ENCODE measurements around the gene DMD. TPM values are rescaled to one million over a fixed set of nuclear protein-coding genes. Genes with fewer than 3 reads are reported as not detected.
"Not testable (repeated sequence)": the region's sequence is repeated elsewhere in the genome, so short reads cannot be mapped to it uniquely, and the experiment has no call there.

Gene DMD
- total RNA-seq, 2 experiments from 2014 or later: 0.85 to 1.8 TPM

DNA sequence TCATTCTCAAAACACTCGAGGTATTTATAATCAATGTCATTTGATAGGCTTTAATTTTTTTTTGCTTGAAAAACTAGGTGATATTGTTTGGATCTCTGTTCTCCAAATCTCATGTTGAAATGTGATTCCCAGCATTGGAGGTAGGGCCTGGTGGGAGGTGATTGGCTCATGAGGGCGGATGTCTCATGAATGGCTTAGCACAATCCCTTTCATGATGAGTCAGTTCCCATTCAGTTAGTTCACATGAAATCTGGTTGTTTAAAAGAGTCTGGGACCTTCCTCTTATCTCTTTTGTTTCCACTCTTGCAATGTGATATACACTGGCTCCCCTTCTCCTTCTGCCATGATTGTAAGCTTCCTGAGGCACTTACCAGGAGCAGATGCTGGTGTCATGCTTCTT lies 638.7 kb downstream of the DMD start:
- ChIA-PET POLR2A (no interaction called here), CTCF (no interaction called here)
- no peaks in the 10 kb centered on the region for H3K4me1 Mint-ChIP-seq
- H3K4me3 Mint-ChIP-seq: no peak overlapping the region
- H3K9me3 Mint-ChIP-seq (ENCODE audit: low read depth): no peaks in the 10 kb centered on the region
- no peak for ATAC-seq
- H3K27ac Mint-ChIP-seq: no peak overlapping the region
- no peak for DNase-seq
- no peaks in the 10 kb centered on the region for H3K27me3 Mint-ChIP-seq
- no peaks in the 10 kb centered on the region for H3K36me3 Mint-ChIP-seq (ENCODE audit: low read depth)
- intact Hi-C loops (cut with DNase I, micrococcal nuclease): no loop called here

DNA sequence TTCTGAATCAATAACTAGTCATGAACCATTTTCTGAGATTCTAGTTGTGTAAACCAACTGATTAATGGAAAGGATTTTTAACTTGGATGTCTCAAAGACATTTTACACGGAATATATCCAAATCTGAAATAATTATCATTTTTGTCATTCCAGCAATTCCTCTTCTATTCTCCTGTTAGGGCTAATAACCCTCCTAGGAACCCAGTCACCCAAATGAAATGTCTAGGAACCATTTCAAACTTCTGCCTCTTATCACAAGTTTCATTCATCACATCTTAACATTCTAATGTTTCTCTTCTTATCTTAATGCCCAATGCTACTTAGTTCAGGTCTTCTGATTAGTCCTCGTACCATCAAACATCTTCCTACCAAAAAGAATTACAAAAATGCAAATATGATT lies 639.8 kb downstream of the DMD start:
- no peaks in the 10 kb centered on the region for H3K27me3 Mint-ChIP-seq
- no peak overlapping the region for H3K4me3 Mint-ChIP-seq
- ATAC-seq (no peak), DNase-seq (no peak)
- intact Hi-C loops (cut with DNase I, micrococcal nuclease): no loop called here
- ChIA-PET CTCF (no interaction called here), POLR2A (no interaction called here)
- H3K9me3 Mint-ChIP-seq (ENCODE audit: low read depth): peaks cover under 1% of the 10 kb centered on the region
- no peaks in the 10 kb centered on the region for H3K4me1 Mint-ChIP-seq
- H3K36me3 Mint-ChIP-seq (ENCODE audit: low read depth): no peaks in the 10 kb centered on the region
- no peak overlapping the region for H3K27ac Mint-ChIP-seq

GRCh38 chrX:32562261-32562660 lies 649.1 kb downstream of the DMD start:
- H3K4me1 Mint-ChIP-seq: no peaks in the 10 kb centered on the region
- ChIA-PET CTCF (no interaction called here), POLR2A (no interaction called here)
- intact Hi-C loops (cut with DNase I, micrococcal nuclease): no loop called here
- no peak overlapping the region for H3K27ac Mint-ChIP-seq
- ATAC-seq (no peak), DNase-seq (no peak)
- H3K9me3 Mint-ChIP-seq (ENCODE audit: low read depth): peaks cover 3% of the 10 kb centered on the region
- H3K4me3 Mint-ChIP-seq: no peak overlapping the region
- no peaks in the 10 kb centered on the region for H3K36me3 Mint-ChIP-seq (ENCODE audit: low read depth)
- H3K27me3 Mint-ChIP-seq: no peaks in the 10 kb centered on the region

DNA sequence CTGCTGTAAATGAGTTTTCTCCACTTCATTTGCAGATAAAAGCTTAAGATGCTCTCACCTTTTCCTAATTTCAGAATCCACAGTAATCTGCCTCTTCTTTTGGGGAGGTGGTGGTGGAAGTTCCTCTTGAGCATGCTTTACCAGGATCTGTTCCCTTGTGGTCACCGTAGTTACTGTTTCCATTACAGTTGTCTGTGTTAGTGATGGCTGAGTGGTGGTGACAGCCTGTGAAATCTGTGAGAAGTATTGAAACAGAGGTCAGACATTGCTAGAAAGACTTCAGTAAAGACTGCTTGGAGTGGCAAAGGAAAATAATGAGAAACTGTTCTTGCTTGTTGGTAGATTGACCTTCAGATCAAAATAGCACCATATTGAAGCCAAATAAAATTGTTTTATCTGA lies 666.2 kb downstream of the DMD start:
- CTCF ChIA-PET: no interaction called here

GRCh38 chrX:32538554-32538953 lies 672.8 kb downstream of the DMD start:
- Mint-ChIP-seq H3K4me3 (no peak overlapping the region), H3K4me1 (no peaks in the 10 kb centered on the region)

More for the DNA sequence above, 666.2 kb downstream of the DMD start:
- H3K9me3 Mint-ChIP-seq (ENCODE audit: low read depth): no peaks in the 10 kb centered on the region
- H3K27ac Mint-ChIP-seq: no peak overlapping the region
- intact Hi-C loops (cut with DNase I, micrococcal nuclease): no loop called here
- no peaks in the 10 kb centered on the region for H3K27me3 Mint-ChIP-seq
- H3K36me3 Mint-ChIP-seq (ENCODE audit: low read depth): no peaks in the 10 kb centered on the region
- no peaks in the 10 kb centered on the region for H3K4me1 Mint-ChIP-seq
- ATAC-seq: no peak
- POLR2A ChIA-PET: no interaction called here
- H3K4me3 Mint-ChIP-seq: no peak overlapping the region
- no peak for DNase-seq

DNA sequence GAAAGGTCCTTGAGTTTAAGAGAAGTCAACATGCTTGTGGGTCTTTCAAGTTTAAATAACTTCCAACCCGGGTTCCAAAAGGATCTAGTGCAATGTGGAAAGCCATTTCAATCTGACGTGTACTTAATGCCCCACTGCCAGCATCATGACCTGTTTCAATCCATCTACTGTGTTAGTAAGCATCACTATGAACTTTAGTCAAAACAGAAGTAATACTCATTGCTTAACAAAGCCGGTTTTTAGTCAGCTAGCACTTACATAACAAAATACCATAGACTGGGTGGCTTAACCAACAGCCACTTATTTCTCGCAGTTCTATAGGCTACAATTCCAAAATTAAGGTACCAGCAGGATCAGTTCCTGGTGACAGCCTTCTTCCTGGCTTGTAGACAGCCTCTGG lies 677.5 kb downstream of the DMD start:
- Mint-ChIP-seq H3K27me3 (no peaks in the 10 kb centered on the region), H3K36me3 (ENCODE audit: low read depth) (no peaks in the 10 kb centered on the region), H3K9me3 (ENCODE audit: low read depth) (no peaks in the 10 kb centered on the region), H3K4me1 (no peaks in the 10 kb centered on the region), H3K27ac (no peak overlapping the region), H3K4me3 (no peak overlapping the region)
- peak; percentile 12 for ATAC-seq
- ChIA-PET POLR2A (no interaction called here), CTCF (no interaction called here)
- no peak for DNase-seq
- intact Hi-C loops (cut with DNase I, micrococcal nuclease): loop anchor here in 1 of 2 experiments (5.0 kb wide), 1 partner anchor 1768 kb away; no protein-coding TSS in a partner anchor

More at GRCh38 chrX:32538554-32538953, 672.8 kb downstream of the DMD start:
- ChIA-PET POLR2A (no interaction called here), CTCF (no interaction called here)
- ATAC-seq: no peak
- Mint-ChIP-seq H3K27me3 (no peaks in the 10 kb centered on the region), H3K27ac (no peak overlapping the region), H3K36me3 (ENCODE audit: low read depth) (no peaks in the 10 kb centered on the region), H3K9me3 (ENCODE audit: low read depth) (no peaks in the 10 kb centered on the region)
- DNase-seq: no peak
- intact Hi-C loops (cut with DNase I, micrococcal nuclease): no loop called here

- H3K36me3 Mint-ChIP-seq (ENCODE audit: low read depth): no peaks in the 10 kb centered on the region
- H3K9me3 Mint-ChIP-seq (ENCODE audit: low read depth): no peaks in the 10 kb centered on the region
- intact Hi-C loops (cut with DNase I, micrococcal nuclease): loop anchor here in 1 of 2 experiments (5.0 kb wide), 1 partner anchor 1770 kb away; no protein-coding TSS in a partner anchor
- CTCF ChIA-PET: no interaction called here
- no peaks in the 10 kb centered on the region for H3K27me3 Mint-ChIP-seq
- no peaks in the 10 kb centered on the region for H3K4me1 Mint-ChIP-seq
- ATAC-seq: no peak
- no peak for DNase-seq
- POLR2A ChIA-PET: no interaction called here
- no peak overlapping the region for H3K27ac Mint-ChIP-seq
- no peak overlapping the region for H3K4me3 Mint-ChIP-seq
Measured at GRCh38 chrX:32532262-32532661, 679.1 kb downstream of the DMD start.

GRCh38 chrX:32530802-32531403 lies 680.4 kb downstream of the DMD start:
- intact Hi-C loops (cut with DNase I, micrococcal nuclease): loop anchor here in 1 of 2 experiments (2.0 to 5.0 kb wide), 2 partner anchors 806 to 1771 kb away; no protein-coding TSS in a partner anchor
- ATAC-seq (no peak), DNase-seq (peak; percentile 14)
- H3K9me3 Mint-ChIP-seq (ENCODE audit: low read depth): no peaks in the 10 kb centered on the region
- ChIA-PET POLR2A (no interaction called here), CTCF (interaction anchor here (1.3 kb wide), 1 partner anchor 21 kb away, joined by 3 read pairs; no protein-coding TSS in a partner anchor)
- no peaks in the 10 kb centered on the region for H3K4me1 Mint-ChIP-seq
- no peak overlapping the region for H3K4me3 Mint-ChIP-seq
- H3K27ac Mint-ChIP-seq: no peak overlapping the region
- no peaks in the 10 kb centered on the region for H3K27me3 Mint-ChIP-seq
- no peaks in the 10 kb centered on the region for H3K36me3 Mint-ChIP-seq (ENCODE audit: low read depth)

GRCh38 chrX:32528451-32528850 lies 682.9 kb downstream of the DMD start:
- CTCF ChIA-PET; ATAC-seq; H3K4me3 Mint-ChIP-seq; H3K27ac Mint-ChIP-seq; intact Hi-C loops (cut with DNase I, micrococcal nuclease); H3K4me1 Mint-ChIP-seq; H3K36me3 Mint-ChIP-seq (ENCODE audit: low read depth); H3K9me3 Mint-ChIP-seq (ENCODE audit: low read depth); DNase-seq; H3K27me3 Mint-ChIP-seq: not testable (repeated sequence)
- POLR2A ChIA-PET: interaction anchor here (1.2 kb wide), 1 partner anchor 111 kb away, joined by 6 read pairs; no protein-coding TSS in a partner anchor

DNA sequence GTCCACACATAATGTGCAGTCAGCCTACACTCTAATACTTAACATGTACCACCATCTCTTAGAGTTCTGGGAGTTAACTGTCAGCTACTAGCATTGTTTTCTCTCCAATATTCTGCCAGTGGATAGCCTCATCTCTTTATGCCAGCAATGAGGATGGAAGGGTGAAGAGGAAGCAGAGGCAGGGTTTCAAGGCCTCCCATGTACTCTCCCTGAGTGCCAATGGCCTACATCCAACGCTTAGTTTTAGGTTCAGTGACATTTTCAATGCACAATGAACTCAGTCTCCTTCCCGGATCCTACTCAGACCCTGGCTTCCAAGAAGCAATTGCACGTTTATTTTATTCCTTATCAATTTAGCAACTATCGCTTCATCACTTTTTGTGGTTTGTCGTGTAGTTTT lies 686.1 kb downstream of the DMD start:
- H3K36me3 Mint-ChIP-seq (ENCODE audit: low read depth): no peaks in the 10 kb centered on the region
- H3K4me1 Mint-ChIP-seq: no peaks in the 10 kb centered on the region
- no peak for DNase-seq
- no peaks in the 10 kb centered on the region for H3K27me3 Mint-ChIP-seq
- ChIA-PET CTCF (no interaction called here), POLR2A (no interaction called here)
- intact Hi-C loops (cut with DNase I, micrococcal nuclease): no loop called here
- H3K4me3 Mint-ChIP-seq: no peak overlapping the region
- H3K27ac Mint-ChIP-seq: no peak overlapping the region
- peaks cover 5% of the 10 kb centered on the region for H3K9me3 Mint-ChIP-seq (ENCODE audit: low read depth)
- no peak for ATAC-seq

DNA sequence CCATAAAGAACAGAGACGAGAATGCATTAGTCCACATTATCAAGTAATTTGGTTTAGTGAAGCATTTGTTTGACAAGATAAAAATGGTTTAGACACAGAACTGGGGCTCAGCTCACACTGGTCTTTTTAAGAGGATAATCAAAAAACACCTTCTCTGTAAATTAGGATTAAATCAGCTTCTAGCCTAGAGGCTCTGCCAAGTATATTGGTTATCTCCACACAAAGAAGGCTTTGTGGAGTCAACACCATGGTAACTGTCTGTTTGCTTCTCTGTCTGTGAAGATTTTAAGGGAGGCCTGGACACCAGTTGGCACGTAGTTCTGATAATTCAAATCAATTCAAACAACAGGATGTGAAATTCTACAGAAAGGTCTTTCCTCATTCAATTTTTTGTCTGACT lies 687.0 kb downstream of the DMD start:
- ChIA-PET POLR2A (no interaction called here), CTCF (no interaction called here)
- no peak for DNase-seq
- Mint-ChIP-seq H3K36me3 (ENCODE audit: low read depth) (no peaks in the 10 kb centered on the region), H3K27ac (no peak overlapping the region), H3K4me1 (no peaks in the 10 kb centered on the region), H3K27me3 (no peaks in the 10 kb centered on the region), H3K9me3 (ENCODE audit: low read depth) (peaks cover 5% of the 10 kb centered on the region), H3K4me3 (no peak overlapping the region)
- no peak for ATAC-seq
- intact Hi-C loops (cut with DNase I, micrococcal nuclease): no loop called here

- ATAC-seq (no peak), DNase-seq (no peak)
- Mint-ChIP-seq H3K27ac (no peak overlapping the region), H3K9me3 (ENCODE audit: low read depth) (peaks cover 5% of the 10 kb centered on the region), H3K4me3 (no peak overlapping the region), H3K27me3 (no peaks in the 10 kb centered on the region), H3K4me1 (no peaks in the 10 kb centered on the region), H3K36me3 (ENCODE audit: low read depth) (no peaks in the 10 kb centered on the region)
- intact Hi-C loops (cut with DNase I, micrococcal nuclease): no loop called here
- ChIA-PET POLR2A (no interaction called here), CTCF (interaction anchor here (0.5 kb wide), 1 partner anchor 1210 kb away, joined by 3 read pairs; no protein-coding TSS in a partner anchor)
Measured at GRCh38 chrX:32520789-32521188, 690.6 kb downstream of the DMD start.
